ENCODE data around the gene CCDC134. TPM values are rescaled to one million over a fixed set of nuclear protein-coding genes. Genes with fewer than 3 reads are reported as not detected.

The CCDC134 gene
- polyA plus RNA-seq, 1 donor (not counting 4 experiments of a cell fraction or from before 2014, with no cell fraction given): 4.1 TPM

- dilution Hi-C loops (cut with MboI; ENCODE audit: extremely low pct_ligation_motif_present, low sequenced_read_pairs): no loop called here
- DNase-seq (ENCODE audit: low read depth, low spot score) (no peak), FAIRE-seq (peak; percentile 65)
- peak overlapping the region; percentile 30 for H3K9ac ChIP-seq (ENCODE audit: control insufficient read depth, extremely low read depth, insufficient read depth, low read length)
- peaks cover 96% of the 10 kb centered on the region for H3K79me2 ChIP-seq (ENCODE audit: control insufficient read depth, insufficient read depth, low read length)
- H3K27ac ChIP-seq (ENCODE audit: control insufficient read depth, insufficient read depth, low read length): peak overlapping the region; percentile 47
- peak overlapping the region; percentile 83 for H3K4me2 ChIP-seq (ENCODE audit: control insufficient read depth, extremely low read depth, insufficient read depth, low read depth, low read length)
- peak overlapping the region in 2 of 3 experiments; percentile 30 to 55 for H3K4me3 ChIP-seq (ENCODE audit: control insufficient read depth in 2 of 3, extremely low read depth in 1 of 3, insufficient read depth in 2 of 3, low read depth in 1 of 3, low read length in 3 of 3)
- peaks cover 1 to 30% of the 10 kb centered on the region in 2 experiments for H3K36me3 ChIP-seq (ENCODE audit: control insufficient read depth in 2 of 2, extremely low read depth in 1 of 2, insufficient read depth in 2 of 2, low read length in 2 of 2)
- peaks cover 53% of the 10 kb centered on the region for H3K4me1 ChIP-seq (ENCODE audit: control insufficient read depth, extremely low read depth, insufficient read depth, low read length)
- peaks cover 11% of the 10 kb centered on the region for H3K9me1 ChIP-seq (ENCODE audit: control insufficient read depth, extremely low read depth, insufficient read depth, low read length)
- no peak for TF ChIP-seq EZH2 (IDR thresholded peaks at IDR 0.05; ENCODE audit: low read length)
- no peak for TF ChIP-seq CTCF (optimal IDR thresholded peaks at IDR 0.05 in 1 of 3, IDR thresholded peaks at IDR 0.05 in 1 of 3, conservative IDR thresholded peaks at IDR 0.05 in 1 of 3; ENCODE audit: extremely low read depth in 1 of 3, insufficient read depth in 2 of 3, low read length in 3 of 3)
- no peaks in the 10 kb centered on the region for H3K27me3 ChIP-seq (ENCODE audit: control insufficient read depth, extremely low read depth, insufficient read depth, low read length)
- H3K9me3 ChIP-seq (ENCODE audit: control insufficient read depth, low read depth, low read length): no peaks in the 10 kb centered on the region
- H2AFZ ChIP-seq (ENCODE audit: control insufficient read depth, low read length): no peak overlapping the region
- H4K20me1 ChIP-seq (ENCODE audit: control insufficient read depth, extremely low read depth, insufficient read depth, low read length): peaks cover 11% of the 10 kb centered on the region
Measured at GRCh38 chr22:41846268-41846987, 45.9 kb downstream of the CCDC134 start.

GRCh38 chr22:41847300-41847699 lies 46.8 kb downstream of the CCDC134 start:
- Histone ChIP-seq H3K36me3 (ENCODE audit: control insufficient read depth in 2 of 2, extremely low read depth in 1 of 2, insufficient read depth in 2 of 2, low read length in 2 of 2) (peaks cover 1 to 27% of the 10 kb centered on the region in 2 experiments), H3K9me1 (ENCODE audit: control insufficient read depth, extremely low read depth, insufficient read depth, low read length) (peaks cover 11% of the 10 kb centered on the region), H3K9me3 (ENCODE audit: control insufficient read depth, low read depth, low read length) (no peaks in the 10 kb centered on the region), H3K4me3 (ENCODE audit: control insufficient read depth in 2 of 3, extremely low read depth in 1 of 3, insufficient read depth in 2 of 3, low read depth in 1 of 3, low read length in 3 of 3) (no peak overlapping the region), H3K4me2 (ENCODE audit: control insufficient read depth, extremely low read depth, insufficient read depth, low read depth, low read length) (peak overlapping the region; percentile 83), H2AFZ (ENCODE audit: control insufficient read depth, low read length) (no peak overlapping the region), H3K79me2 (ENCODE audit: control insufficient read depth, insufficient read depth, low read length) (peaks cover 96% of the 10 kb centered on the region), H4K20me1 (ENCODE audit: control insufficient read depth, extremely low read depth, insufficient read depth, low read length) (peaks cover 11% of the 10 kb centered on the region), H3K27me3 (ENCODE audit: control insufficient read depth, extremely low read depth, insufficient read depth, low read length) (no peaks in the 10 kb centered on the region), H3K27ac (ENCODE audit: control insufficient read depth, insufficient read depth, low read length) (peak overlapping the region; percentile 18), H3K4me1 (ENCODE audit: control insufficient read depth, extremely low read depth, insufficient read depth, low read length) (peaks cover 50% of the 10 kb centered on the region), H3K9ac (ENCODE audit: control insufficient read depth, extremely low read depth, insufficient read depth, low read length) (no peak overlapping the region)
- dilution Hi-C loops (cut with MboI; ENCODE audit: extremely low pct_ligation_motif_present, low sequenced_read_pairs): no loop called here
- FAIRE-seq: peak; percentile 75
- no peak for DNase-seq (ENCODE audit: low read depth, low spot score)
- TF ChIP-seq EZH2 (IDR thresholded peaks at IDR 0.05; ENCODE audit: low read length) (no peak), CTCF (optimal IDR thresholded peaks at IDR 0.05 in 1 of 3, IDR thresholded peaks at IDR 0.05 in 1 of 3, conservative IDR thresholded peaks at IDR 0.05 in 1 of 3; ENCODE audit: extremely low read depth in 1 of 3, insufficient read depth in 2 of 3, low read length in 3 of 3) (no peak)

Measured in keratinocyte (primary cell).